ENCODE results near the gene AASS.

- TF ChIP-seq CTCF (IDR thresholded peaks at IDR 0.05), result no peak
- TF ChIP-seq POLR2A (IDR thresholded peaks at IDR 0.05), result no peak
- no peak for TF ChIP-seq POLR2AphosphoS5 (IDR thresholded peaks at IDR 0.05)
Measured at GRCh38 chr7:122055073-122055472, 89.0 kb downstream of the AASS start.

All from prostate gland (tissue), 2 donors.